Stimulated activated effector memory CD8-positive, alpha-beta T cell treated with anti-CD3 and anti-CD28 coated beads, Interleukin-12 subunit alpha, Interleukin-12 subunit beta, amount 100 ng/mL, for 72 hours (primary cell): ENCODE results near the gene TRPV6.

Experiments
- ATAC-seq: fragments of 150-1000 bp; cut with Tn5 transposase; 2 replicates; pipeline ENCODE4 v1.10.0; 2021
- DNase-seq, 2 donors: peaks; one replicate each; pipeline ENCODE4 v3.0.0; 2021 to 2022; ENCODE audit warnings: low spot score in 2 of 2
- H3K27ac Mint-ChIP-seq: one replicate; pipeline ENCODE4 v1.8.0; 2022; ENCODE audit warnings: mild to moderate bottlenecking, mixed read lengths
- H3K36me3 Mint-ChIP-seq: one replicate; pipeline ENCODE4 v1.8.0; 2022; ENCODE audit warnings: mild to moderate bottlenecking, mixed read lengths
- H3K4me1 Mint-ChIP-seq: one replicate; pipeline ENCODE4 v1.8.0; 2022; ENCODE audit warnings: mixed read lengths
- H3K4me3 Mint-ChIP-seq: one replicate; pipeline ENCODE4 v1.8.0; 2022; ENCODE audit warnings: mild to moderate bottlenecking, mixed read lengths
- H3K9me3 Mint-ChIP-seq: one replicate; pipeline ENCODE4 v1.8.0; 2022; ENCODE audit warnings: mixed read lengths

TRPV6 gene

DNA sequence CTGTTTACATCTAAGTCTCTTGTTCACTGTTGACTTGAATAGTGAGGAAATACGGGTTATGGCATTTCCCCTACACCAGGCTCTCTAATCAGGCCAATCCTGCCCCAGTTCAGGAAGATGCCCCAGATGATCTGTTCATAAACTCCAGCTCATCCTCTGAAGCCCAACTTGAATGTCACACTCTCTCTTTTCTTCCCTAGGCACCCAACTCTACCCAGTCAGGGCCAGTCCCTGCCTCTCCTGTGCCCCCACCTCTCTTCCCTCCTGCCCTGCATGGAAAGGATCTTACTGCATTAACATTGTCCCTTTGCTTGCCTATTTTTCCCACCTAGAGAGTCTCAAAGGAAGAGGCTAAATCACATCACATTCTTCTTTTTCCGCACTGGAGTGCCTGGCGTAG, 10.6 kb upstream of the TRPV6 start:
- DNase-seq: no peak
- ATAC-seq: no peak
- Mint-ChIP-seq H3K4me1 (no peaks in the 10 kb centered on the region), H3K4me3 (no peak overlapping the region), H3K27ac (no peak overlapping the region), H3K36me3 (no peaks in the 10 kb centered on the region), H3K9me3 (no peaks in the 10 kb centered on the region)

DNA sequence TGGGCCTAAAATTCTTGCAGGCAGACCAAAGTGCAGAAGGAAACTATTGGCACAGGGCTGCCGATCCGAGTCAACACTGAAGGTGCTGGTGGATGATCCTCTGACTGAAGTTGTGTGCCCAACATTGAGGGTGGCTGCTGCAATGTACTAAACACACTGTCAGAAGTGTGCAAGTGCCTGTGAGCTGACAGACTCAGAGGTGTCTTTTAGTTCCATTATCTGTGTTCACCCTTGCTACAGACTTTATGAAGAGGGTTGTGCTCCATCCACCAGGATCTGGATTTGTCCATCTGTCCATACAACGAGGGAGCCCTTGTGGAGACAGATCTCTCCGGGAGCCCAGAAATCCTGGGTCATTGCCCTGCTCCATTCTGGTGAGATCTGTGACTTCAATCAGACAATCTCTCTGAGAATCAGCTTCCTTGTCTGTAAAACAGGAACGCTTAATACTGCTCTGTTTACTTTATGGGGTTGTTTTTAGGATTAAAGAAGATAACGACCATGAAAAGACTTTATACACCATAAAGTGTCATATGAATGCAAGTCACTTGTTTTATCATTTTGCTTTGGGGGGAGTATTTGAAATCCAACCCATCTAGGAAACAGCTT, 9.5 kb upstream of the TRPV6 start:
- no peak for DNase-seq
- Mint-ChIP-seq H3K4me3 (no peak overlapping the region), H3K36me3 (no peaks in the 10 kb centered on the region), H3K27ac (no peak overlapping the region), H3K9me3 (no peaks in the 10 kb centered on the region), H3K4me1 (no peaks in the 10 kb centered on the region)
- no peak for ATAC-seq

DNA sequence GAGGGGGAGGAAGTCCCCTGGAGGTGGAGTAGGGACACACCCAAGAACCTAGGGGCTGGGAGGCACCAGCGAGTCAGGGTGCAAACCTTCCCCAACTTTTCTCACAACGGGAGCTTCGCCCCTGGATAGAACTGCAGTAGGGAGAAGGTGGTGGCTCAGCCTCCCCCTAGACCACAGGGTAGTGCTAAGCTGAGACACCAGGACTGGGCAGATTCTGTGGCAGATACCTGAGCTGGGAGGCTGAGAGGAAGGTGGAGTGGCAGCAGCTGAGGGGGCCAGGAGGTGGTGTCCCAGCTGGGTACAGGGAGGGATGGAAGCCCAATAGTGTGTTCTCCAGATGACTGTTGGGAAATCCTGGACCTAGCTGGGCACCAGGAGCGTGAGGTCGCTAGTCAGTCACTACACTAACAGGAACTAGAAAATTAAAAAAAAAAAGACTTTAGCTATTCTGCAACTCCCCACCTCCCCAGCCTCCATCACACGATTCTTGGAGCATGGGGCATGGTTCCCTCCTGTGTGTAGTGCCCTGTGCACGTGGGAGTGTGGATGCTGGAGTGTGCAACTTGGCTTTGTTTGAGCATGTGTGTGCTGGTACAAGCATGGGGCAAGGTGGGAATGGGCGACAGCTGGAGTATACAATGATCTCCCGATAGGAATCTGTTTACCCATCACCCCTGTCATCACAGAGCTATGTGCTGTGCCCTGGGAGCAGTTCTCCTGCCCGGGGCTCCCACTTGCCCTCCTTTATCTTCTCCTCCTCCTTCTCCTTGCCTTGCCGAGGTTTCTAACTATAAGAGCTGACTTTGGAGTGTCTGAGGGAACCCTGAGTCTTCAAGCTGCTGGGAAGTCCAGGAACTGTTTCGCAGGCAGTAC, 8.8 kb upstream of the TRPV6 start:
- peak; percentile 24 for ATAC-seq
- no peak overlapping the region for H3K4me3 Mint-ChIP-seq
- no peaks in the 10 kb centered on the region for H3K36me3 Mint-ChIP-seq
- H3K4me1 Mint-ChIP-seq: no peaks in the 10 kb centered on the region
- DNase-seq: no peak
- H3K9me3 Mint-ChIP-seq: no peaks in the 10 kb centered on the region
- no peak overlapping the region for H3K27ac Mint-ChIP-seq

DNA sequence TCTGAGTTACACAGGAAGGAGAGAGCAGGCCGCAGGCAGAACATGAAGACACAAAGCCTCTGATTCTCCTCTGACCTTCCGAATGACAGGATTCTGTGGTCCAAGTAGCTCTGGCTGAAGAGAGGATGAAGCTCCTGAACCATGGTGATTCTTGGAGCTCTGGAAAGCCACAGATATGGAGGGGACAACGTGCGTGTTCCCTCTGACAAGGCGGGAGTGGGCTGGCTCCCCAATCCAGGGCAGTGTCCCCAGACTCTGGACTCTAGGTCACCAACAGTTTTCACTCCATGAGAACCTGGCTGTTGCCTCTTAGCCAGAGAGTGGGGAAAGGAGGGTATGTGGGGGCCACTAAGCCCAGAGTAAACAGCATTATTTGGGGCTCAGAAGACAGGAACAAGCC, 7.4 kb upstream of the TRPV6 start:
- Mint-ChIP-seq H3K27ac (no peak overlapping the region), H3K4me3 (no peak overlapping the region), H3K9me3 (no peaks in the 10 kb centered on the region), H3K36me3 (no peaks in the 10 kb centered on the region), H3K4me1 (no peaks in the 10 kb centered on the region)
- DNase-seq: no peak
- ATAC-seq: no peak

DNA sequence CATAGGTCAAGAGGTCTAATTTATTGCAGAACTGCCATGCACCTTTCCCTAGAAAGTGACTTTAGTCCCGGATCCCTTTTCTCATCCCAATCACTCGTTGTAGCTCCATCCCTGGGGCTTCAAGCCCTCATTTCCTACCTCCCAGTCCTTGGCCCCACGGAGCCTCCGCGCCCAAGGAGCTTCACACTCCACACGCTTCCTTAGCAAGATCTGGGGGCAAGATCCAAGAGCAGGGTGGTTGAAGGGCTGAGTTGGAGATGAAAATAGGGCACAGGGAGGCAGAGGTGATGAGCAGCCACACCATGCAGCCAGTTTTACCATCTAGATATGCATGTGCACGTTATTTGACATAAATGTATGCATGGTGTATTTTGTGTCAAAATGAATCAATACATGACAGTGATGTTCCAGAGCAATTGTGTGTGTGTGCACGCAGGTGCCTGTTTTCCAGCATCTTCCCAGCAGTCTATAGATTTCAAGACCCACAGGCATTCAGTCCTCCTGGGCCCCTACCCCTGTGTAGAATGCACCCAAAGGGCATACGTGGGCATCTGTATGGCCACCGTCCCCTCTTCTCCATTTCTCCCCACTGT, 6.0 kb upstream of the TRPV6 start:
- ATAC-seq: no peak
- Mint-ChIP-seq H3K27ac (no peak overlapping the region), H3K9me3 (no peaks in the 10 kb centered on the region), H3K4me3 (no peak overlapping the region), H3K4me1 (no peaks in the 10 kb centered on the region), H3K36me3 (no peaks in the 10 kb centered on the region)
- no peak for DNase-seq

DNA sequence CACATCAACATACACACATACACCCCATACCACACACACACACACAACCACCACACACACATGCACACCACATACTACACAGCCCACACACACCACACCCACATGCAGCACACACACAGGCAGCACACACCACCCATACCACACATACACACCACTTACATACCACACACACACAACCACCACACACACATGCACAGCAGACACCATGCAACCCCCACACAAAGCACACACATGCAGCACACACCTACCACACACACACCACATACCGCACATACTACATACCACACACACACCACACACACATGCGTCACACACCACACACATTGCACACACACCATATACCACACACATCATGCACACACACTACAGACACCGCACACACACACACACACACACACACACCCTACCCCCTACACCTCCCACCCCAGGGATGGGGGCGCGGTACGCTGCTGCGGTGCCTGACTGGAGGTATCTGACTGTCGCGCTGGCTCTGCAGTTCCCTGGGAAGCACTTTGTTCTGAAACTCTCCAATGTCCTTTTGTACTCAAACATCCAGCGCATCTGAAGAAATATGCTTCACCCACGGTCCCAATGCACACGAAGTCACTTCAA, 5.4 kb upstream of the TRPV6 start:
- H3K9me3 Mint-ChIP-seq: no peaks in the 10 kb centered on the region

DNA sequence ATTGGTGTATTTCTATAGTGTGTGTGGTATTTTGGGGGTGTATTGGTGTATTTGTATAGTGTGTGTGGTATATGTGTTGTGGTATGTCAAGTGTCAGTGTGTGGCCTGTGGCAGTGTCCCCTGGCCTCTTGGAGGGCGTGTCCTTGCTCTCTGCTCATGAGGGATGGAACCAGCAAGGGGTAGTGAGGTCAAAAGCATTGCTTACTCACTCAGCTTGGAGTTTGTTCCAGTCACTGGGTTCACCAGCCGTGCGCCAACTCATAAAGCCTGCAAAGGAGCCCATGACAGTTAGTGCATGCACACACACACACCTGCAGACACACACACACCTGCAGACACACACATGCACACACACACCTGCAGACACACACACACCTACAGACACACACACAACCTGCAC, 4.3 kb upstream of the TRPV6 start:
- no peak overlapping the region for H3K27ac Mint-ChIP-seq
- no peak overlapping the region for H3K4me3 Mint-ChIP-seq
- no peaks in the 10 kb centered on the region for H3K36me3 Mint-ChIP-seq
- ATAC-seq (no peak), DNase-seq (no peak)
- H3K9me3 Mint-ChIP-seq: no peaks in the 10 kb centered on the region
- no peaks in the 10 kb centered on the region for H3K4me1 Mint-ChIP-seq

More for the DNA sequence above, 5.4 kb upstream of the TRPV6 start:
- no peak for ATAC-seq
- no peak for DNase-seq
- Mint-ChIP-seq H3K4me1 (no peaks in the 10 kb centered on the region), H3K27ac (no peak overlapping the region), H3K4me3 (no peak overlapping the region), H3K36me3 (no peaks in the 10 kb centered on the region)

DNA sequence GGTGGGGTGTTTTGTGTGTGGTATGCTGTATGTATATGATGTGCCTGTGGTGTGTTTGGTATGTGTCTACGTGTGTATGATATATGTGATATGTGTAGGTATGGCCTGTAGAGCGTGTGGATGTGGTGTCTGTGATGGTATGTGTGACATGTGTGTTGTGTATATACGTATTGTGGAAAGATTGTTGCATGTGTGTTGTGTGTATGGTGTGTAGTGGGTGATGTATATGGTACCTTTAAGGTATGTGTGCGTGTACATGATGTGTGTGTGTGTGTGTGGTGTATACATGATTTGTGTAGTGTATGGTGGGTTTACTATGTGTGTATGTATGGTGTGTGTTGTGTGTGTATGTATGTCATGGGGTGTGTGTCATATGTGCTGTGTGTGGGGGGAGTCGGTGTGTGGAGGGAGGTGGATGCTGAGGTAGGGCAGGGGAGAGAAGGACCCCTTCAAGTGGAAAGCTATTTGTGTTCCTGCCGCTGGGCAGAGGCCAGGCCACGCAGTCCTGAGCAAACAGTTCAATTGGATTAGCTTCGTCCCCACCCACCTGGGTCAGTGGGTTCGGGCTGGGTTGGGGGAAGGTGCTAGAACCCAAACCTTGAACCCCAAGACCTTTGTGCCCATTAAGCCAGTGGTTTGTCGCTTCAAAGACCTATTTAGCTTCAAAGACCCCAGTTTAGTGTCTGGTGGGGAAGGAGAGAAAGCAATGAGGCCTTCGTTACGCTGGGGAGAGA, 1.9 kb upstream of the TRPV6 start:
- Mint-ChIP-seq H3K4me3 (no peak overlapping the region), H3K9me3 (no peaks in the 10 kb centered on the region), H3K36me3 (no peaks in the 10 kb centered on the region), H3K27ac (no peak overlapping the region), H3K4me1 (no peaks in the 10 kb centered on the region)
- DNase-seq (no peak), ATAC-seq (no peak)

DNA sequence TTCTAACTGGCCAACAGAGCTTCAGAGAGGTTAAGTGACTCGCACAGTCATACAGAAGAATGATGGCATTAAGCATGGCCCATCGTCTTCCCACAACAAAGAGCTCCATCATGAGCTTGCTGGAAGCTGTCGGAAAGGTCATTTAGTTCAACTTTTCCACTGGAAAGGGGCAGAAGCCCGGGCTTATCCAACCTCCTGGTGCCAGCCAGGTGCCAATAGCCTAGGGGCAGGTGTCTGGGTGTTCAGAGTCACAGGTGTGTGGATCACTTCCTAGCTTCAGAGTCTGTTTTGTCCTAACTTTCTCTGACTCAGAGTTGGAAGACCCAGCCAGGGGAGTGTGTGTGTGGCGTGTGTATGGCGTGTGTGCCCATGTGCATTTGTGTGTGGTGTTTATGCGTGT, 1.3 kb upstream of the TRPV6 start:
- no peaks in the 10 kb centered on the region for H3K36me3 Mint-ChIP-seq
- H3K27ac Mint-ChIP-seq: no peak overlapping the region
- H3K4me1 Mint-ChIP-seq: no peaks in the 10 kb centered on the region
- H3K9me3 Mint-ChIP-seq: no peaks in the 10 kb centered on the region
- ATAC-seq (no peak), DNase-seq (no peak)
- H3K4me3 Mint-ChIP-seq: no peak overlapping the region

DNA sequence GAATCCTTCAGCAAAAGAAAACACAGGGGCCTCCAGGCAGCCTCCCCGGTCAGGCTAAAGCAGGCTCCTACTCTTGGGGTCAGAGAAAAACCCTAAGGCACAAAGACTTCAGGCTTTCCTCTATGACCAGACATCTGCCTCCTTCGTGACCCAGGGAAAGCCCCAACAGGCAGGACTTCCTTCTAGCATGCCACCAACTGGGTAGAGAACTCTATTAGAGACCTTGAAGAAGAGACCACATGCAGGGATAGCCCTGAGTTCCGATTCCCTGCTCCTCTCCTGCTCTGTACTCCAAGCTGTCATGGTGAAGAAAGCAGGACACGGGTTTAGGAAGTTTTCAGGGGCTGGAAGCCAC, 1.3 kb downstream of the TRPV6 start:
- H3K9me3 Mint-ChIP-seq: no peaks in the 10 kb centered on the region
- H3K27ac Mint-ChIP-seq: no peak overlapping the region
- DNase-seq: no peak
- no peaks in the 10 kb centered on the region for H3K36me3 Mint-ChIP-seq
- no peaks in the 10 kb centered on the region for H3K4me1 Mint-ChIP-seq
- H3K4me3 Mint-ChIP-seq: no peak overlapping the region
- ATAC-seq: no peak

DNA sequence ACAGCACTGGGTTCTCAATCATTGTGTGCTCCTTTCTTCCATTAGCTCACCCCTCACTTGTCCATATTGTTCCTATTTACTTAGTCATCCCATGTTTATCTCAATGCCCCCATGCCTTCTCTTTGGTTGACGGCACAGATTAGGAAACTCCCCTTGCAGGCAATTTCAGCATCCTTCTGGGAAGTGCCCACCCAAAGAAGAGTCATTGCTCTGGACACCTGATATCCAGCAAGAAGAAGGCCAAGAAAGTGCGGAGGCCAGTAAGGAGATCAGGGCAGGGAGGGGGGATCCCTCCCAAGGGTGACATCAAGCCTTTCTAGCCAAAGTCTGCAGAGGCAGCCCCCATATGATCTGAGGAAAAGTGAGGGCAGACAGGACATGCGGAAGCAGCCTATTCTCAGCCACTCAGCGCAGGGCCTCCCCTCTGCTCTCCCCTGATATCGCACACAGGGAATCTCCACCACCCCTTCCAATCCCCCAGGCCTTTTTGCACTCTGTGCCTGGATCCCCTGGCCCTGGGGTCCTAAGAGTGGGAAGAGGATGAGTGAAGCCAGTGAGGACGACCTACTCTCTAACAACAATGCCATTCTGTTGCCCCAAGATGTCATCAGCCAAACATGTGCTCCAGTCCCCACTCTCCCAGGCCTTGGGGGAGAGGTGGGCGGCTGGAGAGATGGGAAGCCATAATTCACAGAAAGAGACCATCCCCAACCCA, 1.8 kb downstream of the TRPV6 start:
- Mint-ChIP-seq H3K27ac (no peak overlapping the region), H3K9me3 (no peaks in the 10 kb centered on the region), H3K36me3 (no peaks in the 10 kb centered on the region), H3K4me1 (no peaks in the 10 kb centered on the region), H3K4me3 (no peak overlapping the region)
- DNase-seq: no peak
- ATAC-seq: no peak

DNA sequence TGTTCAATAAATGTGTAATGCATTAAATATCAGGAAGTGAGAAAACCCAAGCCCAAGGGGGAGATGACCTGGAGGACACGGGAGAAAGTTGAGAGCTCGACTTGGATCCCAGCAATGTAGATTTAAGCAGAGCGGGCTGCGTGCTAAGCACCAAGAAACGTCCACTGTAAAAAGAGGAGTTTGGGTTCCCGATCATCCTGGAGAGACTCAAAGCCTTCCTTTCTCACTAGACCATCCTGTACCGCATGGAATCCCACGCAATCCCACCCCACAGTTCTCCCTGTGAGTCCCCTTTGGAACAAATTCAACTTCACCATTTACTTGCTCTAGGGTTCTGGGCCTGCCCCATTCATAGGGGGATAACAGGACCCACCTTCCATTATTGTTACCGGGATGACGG, 2.4 kb downstream of the TRPV6 start:
- ATAC-seq: no peak
- DNase-seq: no peak
- Mint-ChIP-seq H3K9me3 (no peaks in the 10 kb centered on the region), H3K4me1 (no peaks in the 10 kb centered on the region), H3K4me3 (no peak overlapping the region), H3K27ac (no peak overlapping the region), H3K36me3 (no peaks in the 10 kb centered on the region)

DNA sequence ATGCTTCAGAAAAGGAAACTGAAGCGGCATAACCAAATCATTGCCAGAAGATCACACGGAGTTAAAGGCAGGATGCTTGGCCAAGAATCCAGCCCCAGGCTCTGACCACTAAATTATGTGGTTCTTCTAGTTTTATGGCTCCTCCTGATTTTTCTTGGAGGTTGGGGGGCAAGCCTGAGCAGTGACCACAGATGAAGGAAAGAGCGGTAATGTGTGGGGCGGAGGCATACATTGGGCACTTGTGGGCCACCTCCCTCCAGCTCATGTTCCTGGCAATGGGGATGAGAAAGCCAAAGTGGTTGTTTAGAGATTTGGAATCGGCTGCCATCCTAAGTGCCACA, 3.2 kb downstream of the TRPV6 start:
- Mint-ChIP-seq H3K4me3 (no peak overlapping the region), H3K36me3 (no peaks in the 10 kb centered on the region), H3K27ac (no peak overlapping the region), H3K9me3 (no peaks in the 10 kb centered on the region), H3K4me1 (no peaks in the 10 kb centered on the region)
- DNase-seq: no peak
- no peak for ATAC-seq

DNA sequence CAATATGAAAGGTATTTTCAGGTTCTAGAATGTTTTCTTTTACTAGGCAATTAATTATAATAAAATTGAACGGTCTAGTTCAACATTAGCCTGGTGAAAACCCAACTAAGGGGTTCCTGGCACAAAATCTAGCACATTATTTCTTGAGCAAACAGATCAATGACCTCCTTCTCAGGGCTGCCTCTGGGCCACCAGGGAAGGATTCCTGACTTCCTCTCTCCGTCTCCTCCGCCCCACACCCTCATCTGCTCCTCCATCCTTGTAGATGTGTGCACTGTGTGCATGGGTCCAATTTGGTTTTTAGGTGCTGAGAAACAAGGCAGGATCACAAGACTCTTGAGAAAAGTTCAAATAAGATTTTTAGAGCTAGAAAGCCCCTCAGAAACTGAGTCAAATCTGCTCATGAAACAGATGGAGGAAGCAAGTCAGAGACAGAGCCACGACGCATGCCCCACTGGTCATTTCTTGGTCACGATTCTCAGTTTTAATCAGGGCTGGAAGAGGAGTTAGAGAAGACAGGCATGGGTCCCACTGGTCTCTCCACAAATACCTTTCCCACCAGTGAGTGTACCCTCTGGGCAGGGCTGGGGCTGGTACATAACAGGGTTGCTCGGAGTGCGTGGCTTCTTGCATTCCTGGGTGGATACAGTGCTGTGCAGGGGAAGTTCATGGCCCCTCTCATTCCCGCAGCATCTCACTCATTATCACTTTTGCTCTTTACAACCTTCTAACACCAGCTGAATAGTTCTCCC, 3.8 kb downstream of the TRPV6 start:
- DNase-seq (no peak), ATAC-seq (no peak)
- Mint-ChIP-seq H3K27ac (no peak overlapping the region), H3K36me3 (no peaks in the 10 kb centered on the region), H3K4me3 (no peak overlapping the region), H3K9me3 (no peaks in the 10 kb centered on the region), H3K4me1 (no peaks in the 10 kb centered on the region)
